Activated T-cell treated with anti-CD3 and anti-CD28 coated beads, Interleukin-2, amount 50 U/mL, for 1 hour (primary cell): ENCODE measurements around the gene TMIGD1.

Experiments
- DNase-seq: peaks from one replicate; pipeline ENCODE4 v3.0.0-alpha.2; 2020

The TMIGD1 gene

GRCh38 chr17:30279156-30279555, 54.7 kb downstream of the TMIGD1 start:
- DNase-seq, result no peak

GRCh38 chr17:30278032-30278431, 55.8 kb downstream of the TMIGD1 start:
- DNase-seq, result no peak

- DNase-seq, result no peak
Measured at GRCh38 chr17:30275911-30276310, 57.9 kb downstream of the TMIGD1 start.

- no peak for DNase-seq
Measured at GRCh38 chr17:30274887-30275286, 59.0 kb downstream of the TMIGD1 start.

GRCh38 chr17:30273373-30273772, 60.5 kb downstream of the TMIGD1 start:
- DNase-seq, result no peak

- no peak for DNase-seq
Measured at GRCh38 chr17:30271102-30271501, 62.8 kb downstream of the TMIGD1 start.

GRCh38 chr17:30267625-30268024, 66.2 kb downstream of the TMIGD1 start:
- no peak for DNase-seq
